ENCODE data around the gene SVIP.

The SVIP gene, protein sequence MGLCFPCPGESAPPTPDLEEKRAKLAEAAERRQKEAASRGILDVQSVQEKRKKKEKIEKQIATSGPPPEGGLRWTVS

DNA sequence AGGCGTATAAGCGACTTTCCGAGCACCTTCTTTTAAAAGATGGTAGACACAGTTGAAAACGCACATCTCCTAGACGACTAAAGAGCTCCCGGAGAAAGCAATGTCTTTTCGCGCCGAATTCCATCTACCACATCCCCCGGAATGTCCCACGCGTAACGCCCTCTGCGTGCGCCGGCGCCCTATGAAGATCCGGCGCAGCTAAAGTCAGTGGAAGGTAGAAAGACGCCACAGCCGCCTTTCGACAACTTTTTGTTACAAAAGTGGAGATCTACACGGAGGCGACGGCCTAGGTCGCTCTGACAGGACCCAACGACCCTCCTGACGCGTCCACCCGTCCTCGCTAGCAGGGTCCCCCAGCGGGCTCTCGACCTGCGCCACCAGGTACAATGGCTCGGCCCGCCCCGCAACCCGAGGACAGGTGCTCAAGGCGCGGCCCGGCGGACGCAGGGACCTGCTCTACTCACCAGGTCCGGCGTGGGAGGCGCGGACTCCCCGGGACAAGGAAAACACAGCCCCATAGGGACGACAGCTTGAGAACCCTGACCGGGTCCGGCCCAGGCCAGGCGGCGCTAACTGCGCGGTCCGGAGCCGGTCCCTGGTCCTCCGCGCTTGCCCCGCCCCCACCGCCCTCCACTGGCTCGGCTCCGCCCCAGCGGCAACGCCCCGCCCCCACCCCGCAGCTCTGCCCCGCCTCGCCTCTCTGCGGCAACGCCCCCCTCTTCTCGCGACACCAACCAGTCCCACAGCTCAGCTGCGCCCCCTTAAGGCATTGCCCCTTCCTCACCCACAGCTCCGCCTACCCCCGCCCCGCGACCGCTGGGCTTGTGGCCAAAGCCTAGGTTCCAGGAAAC, at the start of gene SVIP:
Gene SVIP, minus strand, starts transcription at position 571 of the 851 bp plus-strand sequence. Its CDS starts 53 bp downstream, at position 518.
- Histone ChIP-seq H3K4me3 (ENCODE audit: severe bottlenecking) (peak within 1 kb of the TSS; percentile 93), H3K27ac (ENCODE audit: poor library complexity, severe bottlenecking) (peak within 1 kb of the TSS; percentile 33)

DNA sequence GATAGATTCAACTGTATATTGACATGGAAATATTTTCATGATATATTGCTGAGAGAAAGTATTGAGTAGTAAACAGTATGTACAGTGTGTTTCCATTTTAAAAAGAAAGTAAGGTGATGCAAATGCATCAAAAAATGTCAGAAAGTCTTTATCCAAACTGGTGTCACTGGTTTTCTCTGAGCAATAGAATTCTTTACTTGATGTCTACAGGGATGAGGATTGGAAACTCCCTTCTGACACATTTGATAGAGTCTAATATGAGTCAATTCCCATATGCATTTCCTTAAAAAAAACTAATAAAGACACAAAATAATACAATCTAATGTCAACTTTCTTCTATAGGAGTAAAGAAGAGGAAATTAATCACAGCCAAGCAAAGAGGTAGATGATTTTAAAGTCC, 49.0 kb upstream of the SVIP start:
- DNase-seq (ENCODE audit: low spot score) (no peak), ATAC-seq (ENCODE audit: low read depth) (no peak)
- TF ChIP-seq, protein P1, sequence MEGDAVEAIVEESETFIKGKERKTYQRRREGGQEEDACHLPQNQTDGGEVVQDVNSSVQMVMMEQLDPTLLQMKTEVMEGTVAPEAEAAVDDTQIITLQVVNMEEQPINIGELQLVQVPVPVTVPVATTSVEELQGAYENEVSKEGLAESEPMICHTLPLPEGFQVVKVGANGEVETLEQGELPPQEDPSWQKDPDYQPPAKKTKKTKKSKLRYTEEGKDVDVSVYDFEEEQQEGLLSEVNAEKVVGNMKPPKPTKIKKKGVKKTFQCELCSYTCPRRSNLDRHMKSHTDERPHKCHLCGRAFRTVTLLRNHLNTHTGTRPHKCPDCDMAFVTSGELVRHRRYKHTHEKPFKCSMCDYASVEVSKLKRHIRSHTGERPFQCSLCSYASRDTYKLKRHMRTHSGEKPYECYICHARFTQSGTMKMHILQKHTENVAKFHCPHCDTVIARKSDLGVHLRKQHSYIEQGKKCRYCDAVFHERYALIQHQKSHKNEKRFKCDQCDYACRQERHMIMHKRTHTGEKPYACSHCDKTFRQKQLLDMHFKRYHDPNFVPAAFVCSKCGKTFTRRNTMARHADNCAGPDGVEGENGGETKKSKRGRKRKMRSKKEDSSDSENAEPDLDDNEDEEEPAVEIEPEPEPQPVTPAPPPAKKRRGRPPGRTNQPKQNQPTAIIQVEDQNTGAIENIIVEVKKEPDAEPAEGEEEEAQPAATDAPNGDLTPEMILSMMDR (IDR thresholded peaks at IDR 0.05; ENCODE audit: poor library complexity, severe bottlenecking) = no peak
- H3K27me3 ChIP-seq (ENCODE audit: insufficient read depth, poor library complexity, severe bottlenecking) = peaks cover 2% of the 10 kb centered on the region
- no peak overlapping the region for H3K4me3 ChIP-seq (ENCODE audit: severe bottlenecking)
- no peaks in the 10 kb centered on the region for H3K36me3 ChIP-seq (ENCODE audit: low read depth)
- H3K4me1 ChIP-seq (ENCODE audit: insufficient read depth, poor library complexity, severe bottlenecking) = no peaks in the 10 kb centered on the region
- H3K9me3 ChIP-seq (ENCODE audit: severe bottlenecking) = no peaks in the 10 kb centered on the region
- H3K27ac ChIP-seq (ENCODE audit: poor library complexity, severe bottlenecking) = no peak overlapping the region

More for the DNA sequence above, at the start of gene SVIP:
- TF ChIP-seq, protein P1 (IDR thresholded peaks at IDR 0.05; ENCODE audit: poor library complexity, severe bottlenecking) = peak; percentile 81
- Histone ChIP-seq H3K4me1 (ENCODE audit: insufficient read depth, poor library complexity, severe bottlenecking) (peaks cover 10% of the 10 kb centered on the region), H3K36me3 (ENCODE audit: low read depth) (peaks cover 19% of the 10 kb centered on the region), H3K27me3 (ENCODE audit: insufficient read depth, poor library complexity, severe bottlenecking) (no peaks in the 10 kb centered on the region), H3K9me3 (ENCODE audit: severe bottlenecking) (no peaks in the 10 kb centered on the region)
- DNase-seq (ENCODE audit: low spot score) (peak; percentile 92), ATAC-seq (ENCODE audit: low read depth) (peak; percentile 80)

DNA sequence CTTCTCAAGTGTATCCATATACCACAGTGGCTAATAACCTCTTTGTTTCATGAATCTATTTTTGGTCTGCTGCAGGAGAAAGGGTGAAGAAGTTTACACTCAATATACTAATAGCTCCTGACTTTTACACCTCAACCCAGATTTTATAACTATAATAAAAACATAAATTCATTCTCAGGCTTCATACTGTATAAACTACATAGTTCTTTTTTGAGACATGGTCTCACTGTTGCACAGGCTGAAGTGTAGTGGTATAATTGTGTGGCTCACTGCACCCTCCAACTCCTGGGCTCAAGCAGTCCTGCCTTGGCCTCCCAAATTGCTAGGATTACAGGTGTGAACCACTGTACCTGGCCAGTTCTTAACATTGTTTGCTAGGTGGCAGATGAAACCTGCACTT, 48.4 kb upstream of the SVIP start:
- no peak for DNase-seq (ENCODE audit: low spot score)
- H3K4me1 ChIP-seq (ENCODE audit: insufficient read depth, poor library complexity, severe bottlenecking) = no peaks in the 10 kb centered on the region

DNA sequence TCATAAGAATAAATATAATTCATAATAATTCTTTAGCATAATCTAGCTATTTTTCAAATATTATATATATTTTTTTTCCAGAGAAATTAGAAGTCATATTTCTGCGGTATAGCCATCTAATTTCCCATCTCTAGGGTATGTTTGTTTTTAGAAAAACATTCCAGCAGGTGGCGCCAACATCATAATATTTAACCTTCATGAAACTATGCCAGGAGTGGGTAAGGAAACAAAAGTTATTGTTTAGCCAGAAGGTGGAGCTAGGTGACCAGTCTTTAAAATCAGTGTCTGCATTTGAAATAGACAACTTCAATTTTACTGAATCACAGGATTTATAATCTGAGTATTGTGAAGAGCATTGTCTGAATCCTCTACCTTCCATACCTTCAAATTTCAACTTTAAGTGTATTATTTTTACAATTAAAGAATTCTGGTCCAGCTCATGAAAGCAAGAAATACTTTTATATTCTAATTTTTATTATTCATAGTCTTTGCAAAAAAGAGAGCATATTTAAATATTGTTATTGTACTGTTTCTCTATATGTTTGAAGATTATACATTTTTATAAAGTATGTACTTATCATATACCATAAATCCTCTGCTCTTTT, 46.4 kb upstream of the SVIP start:
- DNase-seq (ENCODE audit: low spot score) (no peak), ATAC-seq (ENCODE audit: low read depth) (peak; percentile 88)
- H3K9me3 ChIP-seq (ENCODE audit: severe bottlenecking) = no peaks in the 10 kb centered on the region
- H3K27ac ChIP-seq (ENCODE audit: poor library complexity, severe bottlenecking) = no peak overlapping the region
- no peak overlapping the region for H3K4me3 ChIP-seq (ENCODE audit: severe bottlenecking)
- TF ChIP-seq, protein P1 (IDR thresholded peaks at IDR 0.05; ENCODE audit: poor library complexity, severe bottlenecking) = peak; percentile 93
- H3K36me3 ChIP-seq (ENCODE audit: low read depth) = no peaks in the 10 kb centered on the region
- no peaks in the 10 kb centered on the region for H3K4me1 ChIP-seq (ENCODE audit: insufficient read depth, poor library complexity, severe bottlenecking)
- peaks cover 2% of the 10 kb centered on the region for H3K27me3 ChIP-seq (ENCODE audit: insufficient read depth, poor library complexity, severe bottlenecking)

More for the DNA sequence above, 48.4 kb upstream of the SVIP start:
- Histone ChIP-seq H3K4me3 (ENCODE audit: severe bottlenecking) (no peak overlapping the region), H3K36me3 (ENCODE audit: low read depth) (no peaks in the 10 kb centered on the region), H3K9me3 (ENCODE audit: severe bottlenecking) (no peaks in the 10 kb centered on the region), H3K27ac (ENCODE audit: poor library complexity, severe bottlenecking) (no peak overlapping the region), H3K27me3 (ENCODE audit: insufficient read depth, poor library complexity, severe bottlenecking) (peaks cover 2% of the 10 kb centered on the region)
- no peak for ATAC-seq (ENCODE audit: low read depth)
- TF ChIP-seq, protein P1 (IDR thresholded peaks at IDR 0.05; ENCODE audit: poor library complexity, severe bottlenecking) = no peak

All from RWPE2 (cell line).